HCT116 (cell line): Measurements from ENCODE around the gene KCNH5. TPM values are rescaled to one million over a fixed set of nuclear protein-coding genes. Genes with fewer than 3 reads are reported as not detected.

ENCODE experiments used
- ATAC-seq: fragments of 200-7000 bp; cut with Tn5 transposase; 2 replicates; pipeline ENCODE4 v1.9.1; 2020; ENCODE audit warnings: mild to moderate bottlenecking, moderate library complexity
- BruUV-seq: library from RNA; stranded (reverse); fragments of 400-500 nt; replicated peaks from 2 replicates; lab custom pipeline; 2021; lab: Mats Ljungman, UMichigan
- CTCF ChIA-PET: fragments of 300-600 bp; sonication (Branson Sonifier 250); formaldehyde crosslinking; loops from one replicate; lab custom pipeline; 2021; ENCODE audit warnings: antibody characterized with exemption; lab: Charles Lee
- POLR2A ChIA-PET: fragments of 300-600, 350-600 bp; sonication (Branson Sonifier 250); formaldehyde crosslinking; loops from one replicate; lab custom pipeline; 2021; ENCODE audit warnings: antibody characterized with exemption; lab: Charles Lee
- RAD21 ChIA-PET, 2 experiments: fragments of 300-600 bp; sonication (Branson Sonifier 250); formaldehyde crosslinking; loops; one replicate each; lab custom pipeline; 2023; ENCODE audit warnings: low total read pairs in 2 of 2; ENCODE audit not compliant: uncharacterized antibody in 2 of 2, unreplicated experiment in 2 of 2, low non-redundant PET in 1 of 2; lab: Charles Lee
- DNase-seq: peaks from one replicate; pipeline ENCODE4 v3.0.0-alpha.2; 2010; ENCODE audit warnings: low read depth, low spot score
- H2AFZ ChIP-seq: fragments of 200-600 bp; shearing (Covaris generic), sonication (generic); 2 replicates; pipeline ENCODE4 v1.6.1; 2017; ENCODE audit warnings: low read depth, mixed run types, mixed read lengths, antibody characterized with exemption, low read length; ENCODE audit not compliant: poor library complexity, severe bottlenecking
- H3K27ac ChIP-seq: 2 replicates; pipeline ENCODE4 v1.5.1; 2012; ENCODE audit warnings: low read depth, low read length
- H3K27me3 ChIP-seq: fragments of 200-600 bp; sonication (generic); 2 replicates; pipeline ENCODE4 v1.6.1; 2016; ENCODE audit warnings: mixed run types, low read length, mixed read lengths; ENCODE audit not compliant: insufficient read depth
- H3K36me3 ChIP-seq, 2 experiments: fragments of 200-500 bp in 1 of 2; fragments of 200-600 bp in 1 of 2; sonication (Bioruptor generic) in 1 of 2; sonication (generic) in 1 of 2; 2 replicates each; pipeline versions ENCODE4 v1.5.1 to v1.6.1; 2014 to 2016; ENCODE audit warnings: low read length in 2 of 2, inconsistent platforms in 1 of 2, mixed read lengths in 1 of 2, mixed run types in 1 of 2; ENCODE audit not compliant: insufficient read depth in 2 of 2, control insufficient read depth in 1 of 2
- H3K4me1 ChIP-seq, 2 experiments: fragments of 200-600 bp in 1 of 2; sonication (generic) in 1 of 2; 2 replicates each; pipeline versions ENCODE4 v1.5.1 to v1.6.1; 2012 to 2017; ENCODE audit warnings: low read length in 2 of 2, inconsistent platforms in 1 of 2, mild to moderate bottlenecking in 1 of 2, mixed read lengths in 1 of 2, mixed run types in 1 of 2, moderate library complexity in 1 of 2; ENCODE audit not compliant: insufficient read depth in 2 of 2, control insufficient read depth in 1 of 2
- H3K4me2 ChIP-seq: fragments of 200-600 bp; sonication (generic); 2 replicates; pipeline ENCODE4 v1.6.1; 2017; ENCODE audit warnings: mixed run types, low read length, mixed read lengths
- H3K4me3 ChIP-seq, 2 experiments: fragments of 200-600 bp in 1 of 2; sonication (generic) in 1 of 2; replicated peaks in 1 of 2; 2 replicates each; pipeline ENCODE4 v1.5.1; 2011 to 2016; ENCODE audit warnings: low read length in 2 of 2, control low read depth in 1 of 2, low read depth in 1 of 2, mild to moderate bottlenecking in 1 of 2, mixed read lengths in 1 of 2, mixed run types in 1 of 2
- H3K79me2 ChIP-seq: fragments of 200-600 bp; sonication (generic); 2 replicates; pipeline ENCODE4 v1.6.1; 2017; ENCODE audit warnings: mild to moderate bottlenecking, mixed run types, low read length, moderate library complexity, mixed read lengths; ENCODE audit not compliant: insufficient read depth
- H3K9ac ChIP-seq: fragments of 200-600 bp; sonication (generic); 2 replicates; pipeline ENCODE4 v1.6.1; 2016; ENCODE audit warnings: low read length, mixed read lengths
- H3K9me2 ChIP-seq: fragments of 200-600 bp; sonication (generic), shearing (Covaris generic); 2 replicates; pipeline ENCODE4 v1.6.1; 2017; ENCODE audit warnings: mixed run types, mild to moderate bottlenecking, moderate library complexity; ENCODE audit not compliant: insufficient read depth
- H3K9me3 ChIP-seq, 2 experiments: fragments of 200-500 bp in 1 of 2; fragments of 200-600 bp in 1 of 2; sonication (Bioruptor generic) in 1 of 2; sonication (generic) in 1 of 2; 2 replicates each; pipeline ENCODE4 v1.6.1; 2014 to 2017; ENCODE audit warnings: low read length in 2 of 2, mixed read lengths in 2 of 2, inconsistent platforms in 1 of 2, low read depth in 1 of 2, mild to moderate bottlenecking in 1 of 2, mixed run types in 1 of 2, moderate library complexity in 1 of 2; ENCODE audit not compliant: control insufficient read depth in 1 of 2, insufficient read depth in 1 of 2
- H4K20me1 ChIP-seq: fragments of 200-600 bp; sonication (generic), shearing (Covaris generic); 2 replicates; pipeline ENCODE4 v1.6.1; 2017; ENCODE audit warnings: mixed run types, mild to moderate bottlenecking, moderate library complexity; ENCODE audit not compliant: insufficient read depth
- ATF3 ChIP-seq: IDR thresholded peaks from 2 replicates; pipeline ENCODE4 v1.6.1; 2012
- CBX3 ChIP-seq: IDR thresholded peaks from 2 replicates; pipeline ENCODE4 v1.6.1; 2012; ENCODE audit warnings: low read depth
- CEBPB ChIP-seq: IDR thresholded peaks from 2 replicates; pipeline ENCODE4 v1.6.1; 2012; ENCODE audit warnings: low read depth
- EGR1 ChIP-seq: IDR thresholded peaks from 2 replicates; pipeline ENCODE4 v1.6.1; 2012; ENCODE audit warnings: low read depth
- JUND ChIP-seq: IDR thresholded peaks from 2 replicates; pipeline ENCODE4 v1.6.1; 2012
- POLR2A ChIP-seq: IDR thresholded peaks from 2 replicates; pipeline ENCODE4 v1.7.0; 2011; ENCODE audit warnings: borderline replicate concordance; ENCODE audit not compliant: insufficient read depth, insufficient read length; ENCODE audit errors: extremely low read depth
- POLR2AphosphoS5 ChIP-seq: IDR thresholded peaks from 2 replicates; pipeline ENCODE4 v1.6.1; 2011; ENCODE audit warnings: mild to moderate bottlenecking, low read depth, low read length, moderate library complexity
- RAD21 ChIP-seq: IDR thresholded peaks from 2 replicates; pipeline ENCODE4 v1.6.1; 2012; ENCODE audit warnings: low read depth, mild to moderate bottlenecking
- SP1 ChIP-seq: IDR thresholded peaks from 2 replicates; pipeline ENCODE4 v1.6.1; 2012; ENCODE audit warnings: low read depth
- TCF7L2 ChIP-seq: IDR thresholded peaks from 2 replicates; pipeline ENCODE4 v1.7.0; 2011; ENCODE audit warnings: borderline replicate concordance, inconsistent platforms; ENCODE audit not compliant: insufficient read depth, insufficient read length; ENCODE audit errors: extremely low read depth
- ZBTB33 ChIP-seq: IDR thresholded peaks from 2 replicates; pipeline ENCODE4 v1.6.1; 2011; ENCODE audit warnings: mild to moderate bottlenecking, low read length, moderate library complexity; ENCODE audit not compliant: insufficient replicate concordance; ENCODE audit errors: extremely low read depth
- ZFX ChIP-seq: fragments of 450-650 bp; IDR thresholded peaks from 2 replicates; pipeline ENCODE4 v1.6.1; 2017
- intact Hi-C: fragments of 100-400 bp; cut with micrococcal nuclease; formaldehyde crosslinking; loops from 2 replicates; pipeline ENCODE4 v1.10.0; 2022
- total RNA-seq: library from RNA; stranded (reverse); gene quantifications from one replicate; pipeline ENCODE4 v1.2.1, GENCODE V29; 2021; ENCODE audit not compliant: unreplicated experiment

Gene KCNH5
- total RNA-seq, 1 experiment from 2014 or later: not detected

- no peak for TF ChIP-seq TCF7L2
- no peak for TF ChIP-seq CBX3
- TF ChIP-seq ZFX: no peak
- TF ChIP-seq SP1: no peak
- TF ChIP-seq POLR2A: no peak
- TF ChIP-seq ATF3: no peak
- TF ChIP-seq CEBPB: no peak
Observed at GRCh38 chr14:62908506-62908905, 136.8 kb downstream of the KCNH5 start (continued).

- Histone ChIP-seq H3K36me3 (no peaks in the 10 kb centered on the region), H3K4me3 (no peak overlapping the region), H4K20me1 (no peaks in the 10 kb centered on the region), H3K27me3 (no peaks in the 10 kb centered on the region), H3K4me2 (no peak overlapping the region), H3K27ac (no peak overlapping the region), H2AFZ (no peak overlapping the region), H3K79me2 (no peaks in the 10 kb centered on the region), H3K9me3 (peaks cover 0 to 16% of the 10 kb centered on the region in 2 experiments; a peak in 2 of 4 replicates), H3K9ac (no peak overlapping the region), H3K4me1 (no peaks in the 10 kb centered on the region), H3K9me2 (no peaks in the 10 kb centered on the region)
- ATAC-seq (no peak), DNase-seq (no peak)
- ChIA-PET CTCF (no interaction called here), POLR2A (no interaction called here), RAD21 (no interaction called here)
- intact Hi-C loops: no loop called here
- TF ChIP-seq POLR2A (no peak), ZFX (no peak), JUND (no peak), ZBTB33 (no peak), RAD21 (no peak), POLR2AphosphoS5 (no peak), EGR1 (no peak), CEBPB (no peak), SP1 (no peak)
- no TSS peak for BruUV-seq
Observed at GRCh38 chr14:62905566-62905965, 139.7 kb downstream of the KCNH5 start.
